Measurements from ENCODE around the gene RARS2.

GRCh38 chr6:87534377-87535047 is 55.3 kb downstream of the RARS2 start:
- TF ChIP-seq CTCF (conservative IDR thresholded peaks at IDR 0.05 in 1 of 2, IDR thresholded peaks at IDR 0.05 in 1 of 2; ENCODE audit: extremely low read depth in 1 of 2, insufficient read depth in 1 of 2, low read depth in 1 of 2, low read length in 2 of 2) = no peak
- TF ChIP-seq EZH2 (IDR thresholded peaks at IDR 0.05; ENCODE audit: borderline replicate concordance, low read length) = no peak

Data from mammary epithelial cell (primary cell).